Kidney capillary endothelial cell (primary cell): ENCODE results near the gene FSTL3.

Experiments
- DNase-seq: peaks from one replicate; pipeline ENCODE4 v3.0.0-alpha.2; 2018; ENCODE audit warnings: low spot score

FSTL3 gene

GRCh38 chr19:645912-646778 lies 30.0 kb upstream of the FSTL3 start:
- no peak for DNase-seq

DNA sequence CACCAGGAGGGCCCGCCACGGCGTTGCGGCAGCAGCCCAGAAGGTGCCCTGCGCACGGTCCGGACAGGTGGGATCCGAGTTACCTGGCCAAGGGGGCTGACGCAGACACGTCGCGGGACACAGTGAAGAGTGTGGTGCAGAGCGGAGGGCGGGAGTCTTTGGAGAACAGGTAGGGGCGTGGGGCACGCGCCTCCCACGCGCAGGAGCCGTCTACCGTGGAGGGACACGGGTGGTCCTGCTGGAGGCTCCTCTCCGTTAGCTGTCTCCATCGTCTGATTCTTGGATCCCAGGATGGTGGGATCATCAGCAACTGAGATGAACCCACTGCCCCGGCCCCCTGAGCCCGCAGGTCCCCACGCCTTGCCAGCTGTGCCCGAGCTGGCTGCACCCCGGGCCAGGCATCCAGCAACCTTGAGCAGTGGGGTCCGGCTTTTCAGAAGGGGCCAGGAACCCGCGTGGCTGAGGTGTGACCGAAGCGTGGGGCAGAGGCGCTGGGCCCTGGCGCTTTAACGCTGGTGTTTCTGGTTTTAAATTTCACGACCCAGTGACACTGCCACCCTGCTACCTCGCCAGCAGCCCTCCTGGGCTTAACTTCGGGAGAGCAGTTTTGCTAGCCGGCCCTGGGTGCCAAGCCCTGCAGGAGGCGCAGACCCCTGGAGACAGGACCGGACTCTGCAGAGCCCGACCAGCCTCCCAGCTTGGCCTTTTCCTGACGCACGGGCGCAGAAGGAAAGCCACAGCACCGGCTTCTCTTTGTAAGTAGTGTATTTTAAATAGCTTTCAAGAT lies 29.2 kb upstream of the FSTL3 start:
- no peak for DNase-seq

- no peak for DNase-seq
Measured at GRCh38 chr19:647566-648284, 28.5 kb upstream of the FSTL3 start.

- no peak for DNase-seq
Measured at GRCh38 chr19:648305-648704, 27.9 kb upstream of the FSTL3 start.

- no peak for DNase-seq
Measured at GRCh38 chr19:648904-649801, 27.0 kb upstream of the FSTL3 start.

GRCh38 chr19:650121-650520 lies 26.1 kb upstream of the FSTL3 start:
- no peak for DNase-seq

- DNase-seq, result no peak
Measured at GRCh38 chr19:651114-651818, 24.9 kb upstream of the FSTL3 start.

- DNase-seq, result no peak
Measured at GRCh38 chr19:651991-652390, 24.2 kb upstream of the FSTL3 start.

DNA sequence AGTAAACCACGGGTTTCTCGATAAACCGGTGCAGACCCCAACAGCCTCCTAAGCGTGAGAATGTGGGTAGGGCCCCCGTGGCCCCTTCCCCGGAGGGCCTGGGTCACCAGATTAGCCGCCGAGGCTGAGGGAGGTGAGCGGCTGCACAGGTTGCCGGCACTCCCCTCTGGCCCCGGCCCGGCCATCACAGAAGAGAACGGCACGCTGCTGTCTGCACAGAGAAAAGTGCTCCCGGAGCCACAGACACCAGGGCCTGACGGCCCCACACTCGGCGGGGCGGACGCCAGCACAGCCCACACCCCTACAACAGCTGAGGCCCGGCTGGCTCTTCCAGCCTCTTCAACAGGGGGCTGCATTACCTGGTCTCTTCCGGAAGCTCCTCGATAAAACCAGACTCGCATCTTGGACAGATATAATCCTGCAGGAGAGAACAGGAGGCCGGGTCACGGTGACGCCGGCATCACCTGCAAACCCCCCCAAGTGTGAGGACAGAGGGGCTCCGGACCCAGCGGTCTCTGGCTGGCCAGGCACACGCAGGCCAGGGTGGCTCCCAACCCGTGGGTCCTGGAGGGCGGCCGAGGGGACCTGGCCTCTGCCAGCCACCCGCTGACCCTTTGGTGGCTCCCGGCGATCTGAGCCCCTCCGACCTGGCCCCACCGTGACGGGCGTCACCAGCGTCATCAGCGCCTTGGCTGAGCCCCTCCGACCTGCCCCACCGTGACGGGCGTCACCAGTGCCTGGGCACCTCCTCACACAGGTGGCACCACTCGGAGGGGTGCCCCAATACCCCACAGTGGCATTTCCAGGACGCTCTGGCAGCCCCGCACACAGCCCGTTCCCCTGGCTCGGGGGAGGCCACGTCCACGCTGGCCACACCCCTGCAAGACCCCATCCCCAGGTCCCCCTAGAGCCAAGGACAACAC lies 23.5 kb upstream of the FSTL3 start:
- no peak for DNase-seq

DNA sequence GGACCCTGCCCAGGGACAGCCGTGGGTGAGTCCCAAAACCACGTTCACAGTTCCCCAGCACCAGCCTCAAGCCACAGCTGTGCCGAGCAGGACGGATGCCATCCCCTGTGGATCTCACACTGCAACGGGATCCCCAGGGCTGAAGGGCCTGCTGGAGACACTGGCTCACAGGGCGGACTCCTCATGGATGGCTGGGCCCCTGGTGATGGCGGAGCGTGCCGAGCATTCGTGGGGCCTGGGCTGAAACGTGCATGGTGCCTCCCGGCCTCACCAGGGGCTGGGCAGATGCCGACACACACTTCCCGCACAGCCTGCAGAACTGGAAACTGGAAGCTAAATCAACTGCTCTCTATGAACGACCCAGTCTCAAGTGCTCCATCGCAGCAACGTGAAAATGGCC lies 22.8 kb upstream of the FSTL3 start:
- DNase-seq, result no peak

DNA sequence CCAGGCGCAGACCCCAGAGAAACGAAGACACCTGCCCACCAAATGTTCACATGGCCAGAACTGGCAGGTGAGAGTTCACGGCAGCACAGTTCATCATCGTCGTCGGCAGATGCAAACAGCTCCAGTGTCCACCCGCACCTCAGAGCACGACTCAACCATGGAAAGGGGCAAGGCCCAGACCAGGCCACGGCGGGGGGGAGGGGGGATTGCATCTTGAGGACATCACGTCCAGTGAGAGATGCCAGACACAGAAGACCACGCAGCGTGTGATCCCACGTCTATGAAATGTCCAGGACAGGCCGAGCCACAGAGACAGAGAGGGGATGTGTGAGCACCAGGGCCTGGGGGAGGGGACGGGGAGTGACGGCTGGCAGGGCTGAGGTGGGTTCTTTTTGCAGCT lies 20.5 kb upstream of the FSTL3 start:
- DNase-seq, result no peak

DNA sequence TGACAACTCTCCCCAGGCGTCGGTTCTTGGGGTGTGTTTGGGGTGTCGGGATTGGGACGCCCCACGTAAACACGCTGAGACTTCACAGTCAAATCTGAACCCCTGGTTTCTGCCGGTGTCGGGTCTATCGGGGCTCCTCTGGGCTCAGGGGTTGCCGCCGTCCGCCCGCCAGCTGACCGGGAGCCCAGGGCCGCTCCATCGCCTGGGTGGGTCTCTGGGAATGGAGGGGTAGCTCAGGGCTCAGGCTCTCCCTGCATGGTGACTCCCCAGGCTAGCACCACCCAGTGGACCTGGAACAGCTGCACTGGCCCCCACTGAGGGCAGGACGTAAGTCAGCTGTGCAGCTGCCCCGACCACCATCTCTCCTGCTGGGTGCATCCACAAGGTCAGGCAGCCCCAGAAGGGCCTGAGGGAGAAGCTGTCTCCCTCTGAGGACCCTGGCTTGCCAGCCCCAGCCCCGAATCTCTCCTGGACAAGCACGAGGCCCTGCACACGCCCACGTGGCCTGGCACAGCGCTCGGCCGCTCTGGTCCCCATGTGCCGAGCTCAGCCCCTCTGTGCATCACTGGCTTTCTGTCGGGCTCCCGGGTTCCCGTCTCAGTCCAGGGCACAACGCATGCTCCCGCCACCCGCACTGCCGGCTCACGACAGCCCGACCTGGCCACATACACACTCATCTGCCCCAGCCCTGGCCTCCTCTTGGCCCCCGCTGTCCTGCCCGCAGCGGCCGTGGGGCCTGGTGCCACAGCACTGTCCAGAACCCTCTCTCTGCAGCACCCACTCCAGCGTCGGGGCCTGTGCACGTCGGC lies 19.2 kb upstream of the FSTL3 start:
- no peak for DNase-seq

DNA sequence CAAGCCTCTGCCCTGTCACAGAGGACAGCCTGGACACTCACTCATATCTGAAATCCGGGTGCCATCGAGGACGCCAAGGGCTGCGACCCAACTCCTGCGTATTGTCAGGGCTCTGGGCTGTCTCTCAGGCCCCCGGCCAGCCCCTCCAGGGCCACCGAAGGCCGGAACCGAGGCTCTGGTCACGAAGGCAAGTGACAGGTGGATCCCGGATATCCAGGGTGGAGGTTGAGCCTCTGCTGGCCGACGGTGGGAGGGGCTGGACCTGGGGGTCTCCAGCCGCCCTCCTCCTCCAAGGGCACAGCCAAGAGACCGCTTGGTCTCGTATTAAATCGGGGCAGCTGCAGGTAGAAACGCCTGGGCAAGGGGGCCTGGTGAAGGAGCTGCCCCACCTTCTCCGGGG lies 18.6 kb upstream of the FSTL3 start:
- no peak for DNase-seq

DNA sequence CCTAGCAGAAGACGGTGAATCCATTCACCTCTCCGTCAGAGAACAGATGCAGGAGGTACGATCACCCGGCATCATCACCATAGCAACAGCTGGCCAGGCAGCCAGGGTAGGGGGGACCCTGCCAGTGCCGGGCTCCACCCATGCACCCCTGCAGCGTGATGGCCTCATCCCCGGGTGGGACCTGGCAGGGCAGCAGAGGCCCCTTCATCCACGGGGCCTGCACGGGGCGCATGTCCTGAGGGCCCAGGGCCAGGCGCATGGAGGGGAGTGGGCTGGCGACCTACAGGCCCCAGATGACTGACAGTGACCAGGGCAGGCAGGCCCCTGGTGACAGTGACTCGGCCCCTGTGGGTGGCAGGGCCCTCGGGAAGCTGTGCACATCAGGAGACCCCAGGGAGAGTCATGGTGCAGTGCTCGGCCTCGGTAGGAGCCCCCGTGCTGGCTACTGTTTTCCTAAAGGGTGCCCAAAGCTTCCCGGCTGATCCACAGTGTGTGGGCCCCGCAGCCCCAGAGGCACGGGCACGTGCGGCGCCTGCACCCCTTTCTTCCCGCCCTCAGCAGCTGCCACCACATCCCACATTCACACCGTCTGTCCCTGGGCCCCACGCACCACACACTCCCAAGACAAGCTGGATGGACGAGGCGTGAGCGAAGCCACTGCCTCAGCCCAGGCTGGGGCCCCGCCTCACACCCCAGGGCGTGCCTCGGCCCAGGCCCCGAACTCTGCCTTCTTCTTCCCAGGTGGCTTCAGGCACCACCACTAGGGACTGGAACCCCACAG lies 17.9 kb upstream of the FSTL3 start:
- no peak for DNase-seq

DNA sequence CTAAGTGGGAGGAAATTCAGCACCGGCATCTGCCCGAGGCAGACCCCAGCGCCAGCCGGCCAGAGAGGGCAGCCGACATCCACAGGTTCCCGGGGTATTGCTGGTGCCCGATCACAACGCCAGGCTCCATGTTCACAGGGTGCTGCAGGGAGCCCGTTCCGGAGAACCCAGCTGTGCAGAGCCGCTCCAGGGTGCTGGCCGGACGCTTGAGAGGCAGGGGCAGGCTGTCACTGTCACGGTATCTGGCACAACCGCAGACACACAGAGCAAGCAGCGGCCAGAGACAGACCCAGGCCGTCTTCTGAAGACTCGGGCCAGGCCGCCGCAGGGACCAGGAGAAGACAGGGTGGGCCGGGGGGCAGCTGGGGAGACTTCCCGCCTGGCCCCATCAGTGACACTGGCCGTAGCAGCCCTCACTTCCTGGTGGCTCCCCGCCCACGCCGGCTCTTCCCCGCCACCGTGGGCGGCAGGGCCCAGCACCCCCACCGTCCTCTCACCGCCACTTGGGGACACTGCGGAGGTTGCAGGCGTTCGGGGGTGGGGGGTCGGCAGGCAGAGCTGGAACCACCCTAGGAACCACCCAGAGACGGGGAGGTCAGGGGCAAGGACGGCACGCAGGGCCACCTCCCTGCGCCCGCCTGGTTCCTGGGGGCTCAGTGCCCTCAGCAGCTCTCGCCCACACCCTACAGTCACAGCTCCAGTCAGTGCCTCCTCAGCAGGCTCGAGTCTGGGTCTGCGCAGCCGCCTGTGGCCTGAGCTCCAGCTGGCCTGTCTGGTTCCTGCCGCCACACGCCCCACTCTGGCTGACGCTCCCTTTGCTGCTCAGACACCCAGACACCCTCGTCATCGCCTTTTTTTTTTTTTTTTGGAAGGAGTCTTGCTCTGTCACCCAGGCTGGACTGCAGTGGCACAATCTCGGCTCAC lies 17.0 kb upstream of the FSTL3 start:
- DNase-seq, result no peak

GRCh38 chr19:660793-661426 lies 15.3 kb upstream of the FSTL3 start:
- DNase-seq, result no peak
